ENCODE results near the gene NACC2.

Gene NACC2

GRCh38 chr9:136012651-136013050 lies 82.4 kb downstream of the NACC2 start:
- no peak for DNase-seq (ENCODE audit: low read depth, low spot score)

- DNase-seq (ENCODE audit: low read depth, low spot score) = peak; percentile 87
Observed at GRCh38 chr9:136011703-136012496, 83.2 kb downstream of the NACC2 start.

DNA sequence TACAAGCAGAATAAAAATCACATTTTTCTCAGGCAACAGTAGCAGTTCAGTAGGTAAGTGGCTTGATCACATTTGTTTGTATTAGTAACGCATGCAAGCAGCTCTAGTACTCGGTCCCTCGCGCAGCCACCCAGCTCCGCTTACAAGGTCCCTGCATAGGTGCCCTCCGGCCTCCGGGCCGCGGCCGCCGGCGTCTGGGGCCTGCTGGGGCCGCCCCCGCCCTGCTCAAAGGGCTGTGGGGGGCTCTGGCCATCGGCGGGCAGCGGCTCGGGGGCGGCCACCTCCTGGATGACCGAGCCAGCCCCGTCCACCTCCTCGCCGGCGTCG lies 83.8 kb downstream of the NACC2 start:
- DNase-seq (ENCODE audit: low read depth, low spot score) = no peak

GRCh38 chr9:136010615-136011361 lies 84.3 kb downstream of the NACC2 start:
- no peak for DNase-seq (ENCODE audit: low read depth, low spot score)

GRCh38 chr9:136010176-136010575 lies 84.9 kb downstream of the NACC2 start:
- DNase-seq (ENCODE audit: low read depth, low spot score) = no peak

DNA sequence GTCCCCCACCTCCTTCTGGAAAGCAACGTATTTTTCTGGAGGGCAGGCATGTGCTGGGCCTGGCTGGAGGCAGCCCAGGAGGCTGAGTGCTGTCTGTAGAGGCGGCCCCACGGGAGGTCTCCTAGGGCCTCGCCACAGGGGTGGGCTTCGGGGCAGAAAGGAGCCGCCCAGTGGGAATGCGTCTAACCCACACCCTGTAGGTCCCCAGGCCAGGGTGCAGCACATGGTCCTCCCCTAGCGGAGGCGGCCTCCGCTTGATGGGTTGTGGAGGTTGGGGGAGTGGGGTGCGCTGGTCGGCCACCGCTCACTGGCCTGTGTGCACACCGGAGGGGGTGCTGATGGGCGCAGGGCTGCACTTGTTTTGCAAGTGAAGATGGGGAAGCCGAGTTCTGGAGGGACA lies 85.6 kb downstream of the NACC2 start:
- DNase-seq (ENCODE audit: low read depth, low spot score) = no peak

GRCh38 chr9:136008693-136008997 lies 86.4 kb downstream of the NACC2 start:
- no peak for DNase-seq (ENCODE audit: low read depth, low spot score)

DNA sequence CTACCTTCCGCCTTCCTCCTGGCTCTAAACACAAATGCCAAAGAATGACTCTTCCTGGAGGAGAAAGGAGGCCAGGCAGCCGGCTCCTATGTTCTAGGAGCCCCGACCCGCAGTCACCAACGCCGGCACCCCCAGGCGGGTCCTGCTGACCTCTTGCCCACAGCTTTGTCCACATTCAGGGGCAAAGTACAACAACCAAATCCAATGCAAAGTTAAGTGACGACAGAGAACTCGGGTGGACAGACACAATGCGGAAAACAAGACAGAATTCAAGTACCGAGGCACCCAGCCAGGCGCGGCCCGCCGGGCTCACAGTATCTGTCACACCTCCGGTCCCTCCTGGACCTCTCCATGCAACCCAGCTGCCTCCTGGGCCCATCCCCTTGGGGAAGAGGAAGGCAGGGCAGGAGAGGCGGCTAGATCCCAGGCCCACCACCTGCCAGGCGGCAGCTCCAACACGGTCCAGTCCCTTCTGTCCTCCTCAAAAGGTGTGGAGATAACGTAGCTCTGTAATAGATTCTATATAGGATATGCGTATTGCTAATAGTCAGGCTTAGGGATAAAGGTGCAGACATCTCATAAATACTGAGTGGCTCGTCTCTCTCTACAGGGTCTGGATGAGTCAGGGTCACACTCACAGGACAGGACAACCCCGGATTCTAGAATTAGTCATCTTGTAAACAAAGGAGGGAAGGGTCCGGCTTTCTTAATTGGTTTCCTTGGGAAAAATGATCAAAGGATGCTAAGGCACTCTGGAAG lies 87.0 kb downstream of the NACC2 start:
- DNase-seq (ENCODE audit: low read depth, low spot score) = peak; percentile 69

GRCh38 chr9:136007276-136007933 lies 87.7 kb downstream of the NACC2 start:
- DNase-seq (ENCODE audit: low read depth, low spot score) = no peak

GRCh38 chr9:136006169-136006568 lies 88.9 kb downstream of the NACC2 start:
- DNase-seq (ENCODE audit: low read depth, low spot score) = no peak

DNA sequence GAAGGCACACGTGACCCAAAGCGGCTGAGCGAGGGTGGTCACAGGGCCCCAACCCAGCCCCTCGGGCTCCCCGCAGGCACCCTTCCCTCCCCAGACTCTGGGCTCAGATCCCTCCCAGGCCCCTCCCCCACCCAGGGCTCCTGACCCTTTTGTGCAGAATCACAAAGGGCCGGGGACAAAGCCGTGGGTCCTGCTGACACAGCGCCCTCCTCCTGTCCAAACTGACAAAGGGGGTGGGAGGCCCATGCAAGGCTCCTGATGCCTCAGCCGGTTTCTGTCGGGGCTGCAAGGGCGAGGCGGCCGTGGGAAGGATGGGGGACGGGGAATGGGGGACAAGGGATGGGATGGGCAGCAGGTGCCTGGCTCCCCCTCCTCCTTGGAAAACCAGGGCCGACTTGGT lies 90.4 kb downstream of the NACC2 start:
- DNase-seq (ENCODE audit: low read depth, low spot score) = no peak

GRCh38 chr9:136004219-136004618 lies 90.9 kb downstream of the NACC2 start:
- no peak for DNase-seq (ENCODE audit: low read depth, low spot score)

GRCh38 chr9:136003411-136004218 lies 91.5 kb downstream of the NACC2 start:
- DNase-seq (ENCODE audit: low read depth, low spot score) = no peak

DNA sequence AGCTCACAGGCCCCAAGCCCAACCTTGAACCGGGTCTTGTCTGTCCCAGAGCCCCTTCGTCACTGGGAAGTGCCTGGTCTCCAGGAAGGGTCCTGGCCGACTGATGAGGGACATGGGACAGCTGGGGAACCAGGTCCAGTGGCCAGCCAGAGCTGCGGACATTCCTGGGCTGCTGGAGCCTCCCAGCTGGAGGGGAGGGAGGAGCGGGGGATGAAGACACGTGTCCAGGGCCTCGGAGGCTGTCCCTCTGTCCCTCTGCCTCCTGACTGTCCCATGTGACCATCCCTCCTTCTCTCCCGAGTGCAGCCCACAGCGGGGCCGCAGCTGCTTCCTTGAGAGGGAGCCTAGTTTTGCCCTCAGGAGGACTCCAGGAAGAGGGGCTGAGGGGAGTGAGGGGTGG lies 92.2 kb downstream of the NACC2 start:
- DNase-seq (ENCODE audit: low read depth, low spot score) = no peak

- DNase-seq (ENCODE audit: low read depth, low spot score) = no peak
Observed at GRCh38 chr9:136002215-136002614, 92.9 kb downstream of the NACC2 start.

DNA sequence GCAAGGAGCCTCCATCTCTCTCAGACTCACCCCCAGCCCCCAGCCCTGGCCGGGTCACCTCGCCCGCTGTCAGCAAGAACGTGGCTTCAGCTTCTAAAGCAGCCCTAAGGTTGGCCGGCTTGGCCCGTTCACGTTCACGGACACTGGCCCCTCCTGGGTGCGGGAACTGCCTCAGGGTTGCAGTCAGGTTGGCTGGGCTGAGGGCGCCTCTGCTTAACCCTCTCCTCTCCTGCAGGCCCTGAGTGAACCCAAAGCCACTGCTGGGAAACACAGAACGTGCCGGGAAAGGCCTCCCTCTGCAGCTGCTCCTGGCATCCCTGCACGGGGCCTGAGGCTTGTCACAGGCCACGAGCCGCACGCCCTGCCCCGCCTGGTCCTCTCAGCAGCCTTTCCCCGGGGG lies 93.9 kb downstream of the NACC2 start:
- no peak for DNase-seq (ENCODE audit: low read depth, low spot score)

- no peak for DNase-seq (ENCODE audit: low read depth, low spot score)
Observed at GRCh38 chr9:135998410-135999071, 96.5 kb downstream of the NACC2 start.

DNA sequence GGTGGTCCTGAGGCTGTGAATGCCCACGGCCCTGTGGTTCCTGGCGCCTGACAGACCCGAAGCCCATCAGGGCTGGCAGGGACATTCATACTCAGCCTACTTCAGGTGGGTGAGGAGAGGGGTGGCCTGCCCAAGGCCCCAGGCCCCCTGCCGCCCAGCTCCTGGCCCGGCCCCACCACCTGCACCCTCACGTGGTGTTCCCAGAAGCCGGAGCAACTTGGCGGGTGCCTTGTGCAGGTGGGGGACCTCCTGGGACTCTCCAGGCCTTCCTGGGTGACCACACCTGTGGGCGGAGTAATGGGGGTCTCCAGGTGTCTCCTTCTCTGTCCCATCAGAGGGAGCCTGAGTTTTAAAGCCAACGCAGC lies 97.1 kb downstream of the NACC2 start:
- no peak for DNase-seq (ENCODE audit: low read depth, low spot score)

GRCh38 chr9:135997090-135998015 lies 97.7 kb downstream of the NACC2 start:
- no peak for DNase-seq (ENCODE audit: low read depth, low spot score)

- no peak for DNase-seq (ENCODE audit: low read depth, low spot score)
Observed at GRCh38 chr9:135995816-135996215, 99.3 kb downstream of the NACC2 start.
